Measurements from ENCODE around the gene TNFAIP8L2. TPM values are rescaled to one million over a fixed set of nuclear protein-coding genes. Genes with fewer than 3 reads are reported as not detected.
A peak's percentile ranks its signal among the peaks of the same experiment; 100 is the strongest.

Gene TNFAIP8L2
- total RNA-seq, 4 donors from 2014 or later = 1.0 to 27.1 (median 3.1) TPM

- H3K4me3 ChIP-seq = peak overlapping the region; percentile 93 to 98
- H3K27ac ChIP-seq = peak overlapping the region; percentile 89
- H3K27me3 ChIP-seq = no peaks in the 10 kb centered on the region
- H3K36me3 ChIP-seq = no peaks in the 10 kb centered on the region
- intact Hi-C loops (cut with DNase I; ENCODE audit: low total_unique reads) = no loop called here
- DNase-seq = no peak
- TF ChIP-seq CTCF (IDR thresholded peaks at IDR 0.05) (no peak), POLR2A (IDR thresholded peaks at IDR 0.05) (no peak)
- no peaks in the 10 kb centered on the region for H3K9me3 ChIP-seq
- H3K4me1 ChIP-seq = peaks cover 5 to 12% of the 10 kb centered on the region in 2 donors
Observed at GRCh38 chr1:151145304-151146071, 11.0 kb upstream of the TNFAIP8L2 start.

GRCh38 chr1:151146072-151146411, 10.4 kb upstream of the TNFAIP8L2 start:
- Histone ChIP-seq H3K27me3 (no peaks in the 10 kb centered on the region), H3K4me1 (peaks cover 5 to 12% of the 10 kb centered on the region in 2 donors), H3K9me3 (no peaks in the 10 kb centered on the region), H3K4me3 (peak overlapping the region; percentile 93 to 98), H3K36me3 (no peaks in the 10 kb centered on the region), H3K27ac (peak overlapping the region; percentile 89)
- no peak for DNase-seq
- TF ChIP-seq POLR2A (IDR thresholded peaks at IDR 0.05) (no peak), CTCF (IDR thresholded peaks at IDR 0.05) (no peak)
- intact Hi-C loops (cut with DNase I; ENCODE audit: low total_unique reads) = no loop called here

- H3K9me3 ChIP-seq = no peaks in the 10 kb centered on the region
- no peaks in the 10 kb centered on the region for H3K36me3 ChIP-seq
- DNase-seq = peak; percentile 95 to 96
- no peak for TF ChIP-seq CTCF (IDR thresholded peaks at IDR 0.05)
- peak; percentile 89 to 94 for TF ChIP-seq POLR2A (IDR thresholded peaks at IDR 0.05)
- peak within 1 kb of the TSS; percentile 89 for H3K27ac ChIP-seq
- no peaks in the 10 kb centered on the region for H3K27me3 ChIP-seq
- intact Hi-C loops (cut with DNase I; ENCODE audit: low total_unique reads) = no loop called here
- H3K4me3 ChIP-seq = peak within 1 kb of the TSS; percentile 93 to 98
- H3K4me1 ChIP-seq = peaks cover 5 to 12% of the 10 kb centered on the region in 2 donors
Observed at GRCh38 chr1:151146412-151147131, 9.9 kb upstream of the TNFAIP8L2 start, which contains the start of gene SEMA6C. Gene SEMA6C (minus strand): TSS chr1:151146631. CDS start chr1:151142621, 4,010 bp downstream.

- DNase-seq = peak; percentile 42 to 54
- TF ChIP-seq CTCF (IDR thresholded peaks at IDR 0.05) (no peak), POLR2A (IDR thresholded peaks at IDR 0.05) (no peak)
- H3K4me1 ChIP-seq = peaks cover 5 to 12% of the 10 kb centered on the region in 2 donors
- peak overlapping the region; percentile 89 for H3K27ac ChIP-seq
- peak overlapping the region; percentile 93 to 98 for H3K4me3 ChIP-seq
- no peaks in the 10 kb centered on the region for H3K9me3 ChIP-seq
- no peaks in the 10 kb centered on the region for H3K27me3 ChIP-seq
- no peaks in the 10 kb centered on the region for H3K36me3 ChIP-seq
- intact Hi-C loops (cut with DNase I; ENCODE audit: low total_unique reads) = no loop called here
Observed at GRCh38 chr1:151147132-151147503, 9.3 kb upstream of the TNFAIP8L2 start.

- peak overlapping the region; percentile 89 for H3K27ac ChIP-seq
- no peak for TF ChIP-seq CTCF (IDR thresholded peaks at IDR 0.05)
- TF ChIP-seq POLR2A (IDR thresholded peaks at IDR 0.05) = no peak
- no peaks in the 10 kb centered on the region for H3K36me3 ChIP-seq
- no peaks in the 10 kb centered on the region for H3K9me3 ChIP-seq
- H3K27me3 ChIP-seq = no peaks in the 10 kb centered on the region
- DNase-seq = no peak
- intact Hi-C loops (cut with DNase I; ENCODE audit: low total_unique reads) = no loop called here
- peaks cover 5 to 12% of the 10 kb centered on the region in 2 donors for H3K4me1 ChIP-seq
- H3K4me3 ChIP-seq = no peak overlapping the region
Observed at GRCh38 chr1:151147665-151148064, 8.8 kb upstream of the TNFAIP8L2 start.

Data from uterus (tissue), 4 donors.